Tibial artery (tissue), 4 donors: Measurements from ENCODE around the gene GRPEL1.

Experiments
- DNase-seq, 2 donors: peaks; one replicate each; pipeline ENCODE4 v3.0.0-alpha.2; 2019
- H3K27ac ChIP-seq, 2 donors: fragments of 200-600 bp; sonication (generic) in 1 of 2; 1 replicate in 1 of 2; 2 replicates in 1 of 2; pipeline ENCODE4 v1.5.1; 2018 to 2019; ENCODE audit warnings: mild to moderate bottlenecking in 1 of 2
- H3K27me3 ChIP-seq, 2 donors: fragments of 200-600 bp; sonication (generic) in 1 of 2; one replicate each; pipeline versions ENCODE4 v1.5.1 to v1.6.0; 2016 to 2019
- H3K36me3 ChIP-seq, 3 donors: fragments of 200-600 bp; sonication (generic) in 2 of 3; one replicate each; pipeline ENCODE4 v1.5.1; 2016 to 2019; ENCODE audit warnings: mild to moderate bottlenecking in 2 of 3
- H3K4me1 ChIP-seq, 4 donors: fragments of 200-600 bp; sonication (generic) in 2 of 4; 1 replicate in 3 of 4; 2 replicates in 1 of 4; pipeline ENCODE4 v1.5.1; 2016 to 2019
- H3K4me3 ChIP-seq, 2 donors: fragments of 200-600 bp; sonication (generic) in 1 of 2; 1 replicate in 1 of 2; 2 replicates in 1 of 2; pipeline ENCODE4 v1.5.1; 2018 to 2019; ENCODE audit warnings: mild to moderate bottlenecking in 2 of 2
- H3K9me3 ChIP-seq, 3 donors: fragments of 200-600 bp; sonication (generic) in 1 of 3; one replicate each; pipeline ENCODE4 v1.5.1; 2016 to 2019
- intact Hi-C: fragments of 100-400 bp; cut with DNase I; formaldehyde crosslinking; loops from one replicate; pipeline ENCODE4 v1.15.0; 2023; ENCODE audit warnings: low total_unique reads
- TF ChIP-seq, protein P1 (sequence below), 2 experiments: fragments of 200-600 bp in 1 of 2; fragments of 450-650 bp in 1 of 2; IDR thresholded peaks; one replicate each; pipeline ENCODE4 v1.5.1; 2017 to 2019; ENCODE audit warnings: antibody characterized with exemption in 2 of 2, mild to moderate bottlenecking in 1 of 2, moderate library complexity in 1 of 2

Gene GRPEL1

DNA sequence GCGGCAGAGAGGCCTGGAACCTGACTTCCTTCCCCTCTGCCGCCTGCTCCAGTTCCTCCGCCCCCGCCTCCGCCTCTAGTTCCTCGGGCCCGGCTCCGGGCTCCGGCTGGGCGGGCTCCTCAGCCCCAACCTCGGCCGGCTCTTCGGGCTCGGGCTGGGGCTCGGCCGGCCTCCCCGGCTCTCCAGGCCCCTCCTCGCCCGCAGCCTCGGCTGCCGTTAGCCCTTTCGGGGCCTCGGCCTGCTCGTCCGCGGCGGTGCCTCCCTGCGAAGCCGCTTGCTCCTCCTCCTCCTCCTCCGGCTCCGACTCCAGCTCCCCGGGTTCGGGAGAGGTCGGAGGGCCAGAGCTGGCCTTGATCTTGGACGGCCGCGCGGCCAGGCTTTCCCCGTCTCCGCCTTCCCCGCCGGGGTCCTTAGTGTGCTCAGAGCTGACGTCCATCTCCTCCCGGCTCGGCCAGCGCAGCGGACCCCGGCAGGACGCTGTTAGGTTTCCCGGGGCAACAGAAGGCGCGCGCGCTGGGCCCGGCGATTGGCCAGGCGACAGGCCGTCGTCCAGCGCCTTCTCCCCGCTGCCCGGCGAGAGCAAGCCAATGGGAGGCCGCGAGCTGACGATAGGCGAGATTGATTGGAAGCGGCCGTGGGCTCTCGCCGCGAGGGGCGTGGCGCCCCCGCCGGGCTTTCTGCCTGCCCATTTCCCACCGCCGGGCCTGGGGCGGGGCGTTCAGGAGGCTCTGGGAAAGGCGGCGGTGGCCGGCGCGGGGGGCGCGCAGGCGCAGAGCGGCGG lies 25.2 kb downstream of the GRPEL1 start:
- Histone ChIP-seq H3K4me3 (peak overlapping the region; percentile 63 to 70), H3K27ac (peak overlapping the region; percentile 58 to 78), H3K27me3 (no peaks in the 10 kb centered on the region), H3K4me1 (peaks cover 0 to 49% (median 41%) of the 10 kb centered on the region in 4 donors), H3K9me3 (no peaks in the 10 kb centered on the region), H3K36me3 (no peaks in the 10 kb centered on the region)
- TF ChIP-seq, protein P1, sequence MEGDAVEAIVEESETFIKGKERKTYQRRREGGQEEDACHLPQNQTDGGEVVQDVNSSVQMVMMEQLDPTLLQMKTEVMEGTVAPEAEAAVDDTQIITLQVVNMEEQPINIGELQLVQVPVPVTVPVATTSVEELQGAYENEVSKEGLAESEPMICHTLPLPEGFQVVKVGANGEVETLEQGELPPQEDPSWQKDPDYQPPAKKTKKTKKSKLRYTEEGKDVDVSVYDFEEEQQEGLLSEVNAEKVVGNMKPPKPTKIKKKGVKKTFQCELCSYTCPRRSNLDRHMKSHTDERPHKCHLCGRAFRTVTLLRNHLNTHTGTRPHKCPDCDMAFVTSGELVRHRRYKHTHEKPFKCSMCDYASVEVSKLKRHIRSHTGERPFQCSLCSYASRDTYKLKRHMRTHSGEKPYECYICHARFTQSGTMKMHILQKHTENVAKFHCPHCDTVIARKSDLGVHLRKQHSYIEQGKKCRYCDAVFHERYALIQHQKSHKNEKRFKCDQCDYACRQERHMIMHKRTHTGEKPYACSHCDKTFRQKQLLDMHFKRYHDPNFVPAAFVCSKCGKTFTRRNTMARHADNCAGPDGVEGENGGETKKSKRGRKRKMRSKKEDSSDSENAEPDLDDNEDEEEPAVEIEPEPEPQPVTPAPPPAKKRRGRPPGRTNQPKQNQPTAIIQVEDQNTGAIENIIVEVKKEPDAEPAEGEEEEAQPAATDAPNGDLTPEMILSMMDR (IDR thresholded peaks at IDR 0.05), result peak; percentile 19 to 79
- intact Hi-C loops, result loop anchor here (2.0 to 10.0 kb wide), 3 partner anchors 26 to 258 kb away; partner anchors contain the start of genes GRPEL1 and KIAA0232
- DNase-seq, result peak; percentile 96 to 99

DNA sequence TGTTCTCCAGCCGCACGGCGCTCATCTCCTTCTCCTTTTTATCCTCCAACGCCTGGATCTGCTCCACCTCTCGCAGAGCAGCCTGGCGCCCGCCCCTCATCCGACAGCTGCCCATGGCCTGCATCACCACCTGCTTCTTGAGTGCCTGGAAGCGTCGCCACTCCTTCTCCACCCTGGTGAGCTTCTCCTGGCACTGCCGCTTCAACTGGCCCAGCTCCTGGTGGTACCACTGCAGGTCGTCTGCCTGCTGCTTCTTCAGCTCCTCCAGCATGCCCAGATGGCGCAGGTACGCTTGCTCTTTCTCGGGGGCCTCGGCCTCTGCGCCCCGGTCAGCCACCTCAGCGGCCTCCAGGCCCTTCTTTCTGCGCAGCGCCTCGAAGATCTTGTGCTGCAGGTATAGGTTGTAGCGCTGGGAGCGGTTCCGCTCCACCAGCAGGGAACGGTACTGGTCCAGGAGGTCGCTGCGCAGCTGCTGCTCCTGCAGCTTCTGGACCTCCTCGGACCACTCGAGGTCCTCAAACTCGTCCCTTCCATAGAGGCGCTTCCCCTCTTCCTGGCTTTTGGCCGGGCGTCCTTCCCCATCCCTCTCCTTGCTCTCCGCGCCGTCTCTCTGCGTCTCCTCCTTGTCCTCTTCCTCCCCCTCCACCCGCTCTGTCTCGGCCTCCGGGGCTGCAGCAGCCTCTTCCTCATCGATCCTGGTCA lies 25.9 kb downstream of the GRPEL1 start:
- Histone ChIP-seq H3K4me3 (peak overlapping the region; percentile 63 to 70), H3K9me3 (no peaks in the 10 kb centered on the region), H3K4me1 (peaks cover 0 to 42% (median 37%) of the 10 kb centered on the region in 4 donors), H3K36me3 (no peaks in the 10 kb centered on the region), H3K27ac (peak overlapping the region; percentile 58 to 78), H3K27me3 (no peaks in the 10 kb centered on the region)
- DNase-seq, result peak in 1 of 2 donors; percentile 77
- TF ChIP-seq, protein P1 (IDR thresholded peaks at IDR 0.05), result no peak
- intact Hi-C loops, result loop anchor here (2.0 to 10.0 kb wide), 3 partner anchors 27 to 257 kb away; partner anchors contain the start of genes GRPEL1 and KIAA0232

DNA sequence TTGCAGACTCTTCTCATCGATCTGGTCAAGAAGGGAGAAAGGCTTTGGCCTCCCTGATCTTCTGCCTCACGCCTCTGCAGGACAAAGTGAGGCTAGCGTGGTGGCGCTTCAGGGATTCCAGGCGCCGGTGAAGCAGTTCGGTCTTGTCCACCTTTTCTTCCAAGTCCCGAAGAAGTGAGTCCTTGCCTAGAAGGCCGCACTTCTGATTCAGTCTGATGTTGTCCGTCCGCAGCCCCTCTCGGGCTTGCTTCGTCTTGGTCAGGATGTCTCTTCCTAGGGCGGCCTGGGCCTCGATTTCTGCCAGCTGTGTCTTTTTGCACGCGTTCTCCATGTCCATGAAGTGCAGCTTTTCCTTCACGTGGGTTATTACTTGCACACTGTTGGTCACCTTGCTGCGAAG lies 26.6 kb downstream of the GRPEL1 start:
- Histone ChIP-seq H3K36me3 (no peaks in the 10 kb centered on the region), H3K4me1 (peaks cover 0 to 35% (median 30%) of the 10 kb centered on the region in 4 donors), H3K4me3 (no peak overlapping the region), H3K27ac (peak overlapping the region in 1 of 2 donors; percentile 78), H3K27me3 (no peaks in the 10 kb centered on the region), H3K9me3 (no peaks in the 10 kb centered on the region)
- no peak for DNase-seq
- TF ChIP-seq, protein P1 (IDR thresholded peaks at IDR 0.05), result no peak
- intact Hi-C loops, result loop anchor here (5.0 to 10.0 kb wide), 2 partner anchors 54 to 256 kb away; partner anchors contain the start of gene KIAA0232

DNA sequence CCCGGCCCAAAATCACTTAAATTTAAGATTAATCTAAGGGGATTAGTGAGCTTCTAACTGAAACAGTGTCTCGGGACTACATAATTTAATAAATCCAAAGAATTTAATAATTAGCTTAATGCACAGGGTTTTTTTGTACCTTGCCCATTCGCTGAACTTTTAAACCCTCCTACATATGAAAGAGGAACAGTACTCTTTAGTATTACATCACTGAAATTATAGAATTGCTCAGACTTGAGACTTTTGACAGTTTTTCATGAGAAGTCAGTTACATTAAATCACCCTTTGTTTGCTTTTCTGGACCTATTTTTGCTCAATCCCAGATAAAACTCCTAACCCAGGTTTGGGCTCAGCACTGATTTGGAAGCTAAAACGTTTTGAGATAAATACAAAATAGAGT lies 27.1 kb downstream of the GRPEL1 start:
- Histone ChIP-seq H3K27ac (no peak overlapping the region), H3K27me3 (no peaks in the 10 kb centered on the region), H3K4me1 (peaks cover 0 to 30% (median 25%) of the 10 kb centered on the region in 4 donors), H3K4me3 (no peak overlapping the region), H3K36me3 (no peaks in the 10 kb centered on the region), H3K9me3 (no peaks in the 10 kb centered on the region)
- no peak for DNase-seq
- TF ChIP-seq, protein P1 (IDR thresholded peaks at IDR 0.05), result no peak
- intact Hi-C loops, result loop anchor here (5.0 to 10.0 kb wide), 2 partner anchors 53 to 256 kb away; partner anchors contain the start of gene KIAA0232

DNA sequence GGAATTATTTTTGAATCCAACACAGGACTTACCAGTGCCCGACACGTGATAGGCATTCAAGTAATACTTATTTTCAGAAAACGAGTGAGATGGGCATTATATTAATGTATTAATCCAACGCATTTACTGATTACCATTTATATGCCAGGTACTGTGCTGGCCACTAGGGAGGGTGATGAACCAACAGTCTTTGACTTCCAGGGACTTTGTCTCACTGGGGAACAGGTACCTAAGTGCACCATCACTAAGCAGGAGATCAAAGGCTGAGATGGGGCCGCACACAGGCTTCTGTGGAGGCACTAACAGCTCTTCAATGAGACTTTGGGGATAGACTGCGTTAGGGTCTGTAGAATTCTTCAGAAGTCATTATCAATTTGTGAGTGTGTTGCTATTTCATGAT lies 30.4 kb downstream of the GRPEL1 start:
- Histone ChIP-seq H3K27me3 (no peaks in the 10 kb centered on the region), H3K27ac (no peak overlapping the region), H3K9me3 (no peaks in the 10 kb centered on the region), H3K36me3 (peaks cover 0 to 8% (median 3%) of the 10 kb centered on the region in 3 donors), H3K4me3 (no peak overlapping the region), H3K4me1 (peaks cover 0 to 12% (median 10%) of the 10 kb centered on the region in 4 donors)
- no peak for DNase-seq
- intact Hi-C loops, result no loop called here
- TF ChIP-seq, protein P1 (IDR thresholded peaks at IDR 0.05), result no peak
